Measurements from ENCODE around the gene COL28A1. TPM values are rescaled to one million over a fixed set of nuclear protein-coding genes. Genes with fewer than 3 reads are reported as not detected.

COL28A1 gene
- total RNA-seq, 1 experiment from 2014 or later = 7.3 TPM

- no TSS peak for BruUV-seq (replicated peaks)
- CTCF ChIA-PET = no interaction called here
Observed at GRCh38 chr7:7504910-7505704, 30.6 kb downstream of the COL28A1 start.

GRCh38 chr7:7499892-7500291, 35.8 kb downstream of the COL28A1 start:
- DNase-seq = no peak
- BruUV-seq (replicated peaks) = no TSS peak
- no peaks in the 10 kb centered on the region for H3K4me1 Mint-ChIP-seq (ENCODE audit: low read depth, unreplicated experiment)
- Histone ChIP-seq H3K27me3 (replicated peaks; ENCODE audit: control insufficient read depth, insufficient read depth, low read length) (no peaks in the 10 kb centered on the region), H3K9me3 (no peaks in the 10 kb centered on the region), H3K36me3 (ENCODE audit: control insufficient read depth, insufficient read depth, low read length) (no peaks in the 10 kb centered on the region), H3K4me3 (ENCODE audit: low read depth, low read length) (no peak overlapping the region), H3K4me1 (peaks cover 3% of the 10 kb centered on the region)
- TF ChIP-seq, protein P1, sequence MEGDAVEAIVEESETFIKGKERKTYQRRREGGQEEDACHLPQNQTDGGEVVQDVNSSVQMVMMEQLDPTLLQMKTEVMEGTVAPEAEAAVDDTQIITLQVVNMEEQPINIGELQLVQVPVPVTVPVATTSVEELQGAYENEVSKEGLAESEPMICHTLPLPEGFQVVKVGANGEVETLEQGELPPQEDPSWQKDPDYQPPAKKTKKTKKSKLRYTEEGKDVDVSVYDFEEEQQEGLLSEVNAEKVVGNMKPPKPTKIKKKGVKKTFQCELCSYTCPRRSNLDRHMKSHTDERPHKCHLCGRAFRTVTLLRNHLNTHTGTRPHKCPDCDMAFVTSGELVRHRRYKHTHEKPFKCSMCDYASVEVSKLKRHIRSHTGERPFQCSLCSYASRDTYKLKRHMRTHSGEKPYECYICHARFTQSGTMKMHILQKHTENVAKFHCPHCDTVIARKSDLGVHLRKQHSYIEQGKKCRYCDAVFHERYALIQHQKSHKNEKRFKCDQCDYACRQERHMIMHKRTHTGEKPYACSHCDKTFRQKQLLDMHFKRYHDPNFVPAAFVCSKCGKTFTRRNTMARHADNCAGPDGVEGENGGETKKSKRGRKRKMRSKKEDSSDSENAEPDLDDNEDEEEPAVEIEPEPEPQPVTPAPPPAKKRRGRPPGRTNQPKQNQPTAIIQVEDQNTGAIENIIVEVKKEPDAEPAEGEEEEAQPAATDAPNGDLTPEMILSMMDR (IDR thresholded peaks at IDR 0.05; ENCODE audit: insufficient read depth in 1 of 2, low read depth in 1 of 2, low read length in 1 of 2, severe bottlenecking in 1 of 2, unreplicated experiment in 1 of 2) = no peak
- H3K4me3 Mint-ChIP-seq (ENCODE audit: unreplicated experiment) = no peak overlapping the region
- no peaks in the 10 kb centered on the region for H3K27me3 Mint-ChIP-seq (ENCODE audit: insufficient read depth, unreplicated experiment)
- no peak overlapping the region for H3K27ac Mint-ChIP-seq (ENCODE audit: unreplicated experiment)
- no peaks in the 10 kb centered on the region for H3K9me3 Mint-ChIP-seq (ENCODE audit: unreplicated experiment)
- ChIA-PET CTCF (no interaction called here), POLR2A (no interaction called here)
- intact Hi-C loops (cut with micrococcal nuclease; ENCODE audit: unreplicated experiment) = no loop called here
- H3K36me3 Mint-ChIP-seq (ENCODE audit: insufficient read depth, unreplicated experiment) = no peaks in the 10 kb centered on the region

More at GRCh38 chr7:7504910-7505704, 30.6 kb downstream of the COL28A1 start:
- Mint-ChIP-seq H3K27me3 (ENCODE audit: insufficient read depth, unreplicated experiment) (no peaks in the 10 kb centered on the region), H3K4me1 (ENCODE audit: low read depth, unreplicated experiment) (no peaks in the 10 kb centered on the region), H3K27ac (ENCODE audit: unreplicated experiment) (no peak overlapping the region), H3K9me3 (ENCODE audit: unreplicated experiment) (no peaks in the 10 kb centered on the region), H3K4me3 (ENCODE audit: unreplicated experiment) (no peak overlapping the region), H3K36me3 (ENCODE audit: insufficient read depth, unreplicated experiment) (no peaks in the 10 kb centered on the region)
- POLR2A ChIA-PET = no interaction called here
- TF ChIP-seq, protein P1 (IDR thresholded peaks at IDR 0.05; ENCODE audit: insufficient read depth in 1 of 2, low read depth in 1 of 2, low read length in 1 of 2, severe bottlenecking in 1 of 2, unreplicated experiment in 1 of 2) = no peak
- Histone ChIP-seq H3K36me3 (ENCODE audit: control insufficient read depth, insufficient read depth, low read length) (no peaks in the 10 kb centered on the region), H3K9me3 (no peaks in the 10 kb centered on the region), H3K4me3 (ENCODE audit: low read depth, low read length) (no peak overlapping the region), H3K4me1 (peaks cover 20% of the 10 kb centered on the region), H3K27me3 (replicated peaks; ENCODE audit: control insufficient read depth, insufficient read depth, low read length) (no peaks in the 10 kb centered on the region)
- intact Hi-C loops (cut with micrococcal nuclease; ENCODE audit: unreplicated experiment) = loop anchor here (1.0 kb wide), 1 partner anchor 11 kb away; no protein-coding TSS in a partner anchor
- no peak for DNase-seq

DNA sequence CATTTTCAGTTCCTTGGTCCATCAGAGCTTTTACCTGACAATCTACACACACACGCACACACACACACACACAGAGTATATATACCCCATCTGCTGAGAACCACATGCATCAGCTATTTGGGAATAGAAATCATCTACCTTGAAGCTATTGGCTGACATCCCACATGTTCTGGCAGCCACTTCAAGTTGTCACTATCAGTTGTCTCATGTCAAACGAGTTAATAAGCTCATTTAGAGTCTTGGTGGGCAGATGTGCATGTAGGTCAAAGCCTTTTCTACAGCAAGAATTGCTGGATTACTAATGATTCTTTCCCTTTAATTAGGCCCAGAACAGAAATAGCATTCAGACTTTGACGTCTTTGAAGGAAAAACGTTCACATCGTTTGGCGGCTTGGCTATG, 36.8 kb downstream of the COL28A1 start:
- H3K4me3 Mint-ChIP-seq (ENCODE audit: unreplicated experiment) = no peak overlapping the region
- TF ChIP-seq, protein P1 (IDR thresholded peaks at IDR 0.05; ENCODE audit: insufficient read depth in 1 of 2, low read depth in 1 of 2, low read length in 1 of 2, severe bottlenecking in 1 of 2, unreplicated experiment in 1 of 2) = no peak
- Histone ChIP-seq H3K36me3 (ENCODE audit: control insufficient read depth, insufficient read depth, low read length) (no peaks in the 10 kb centered on the region), H3K4me1 (no peaks in the 10 kb centered on the region), H3K9me3 (no peaks in the 10 kb centered on the region), H3K4me3 (ENCODE audit: low read depth, low read length) (no peak overlapping the region), H3K27me3 (replicated peaks; ENCODE audit: control insufficient read depth, insufficient read depth, low read length) (no peaks in the 10 kb centered on the region)
- DNase-seq = no peak
- intact Hi-C loops (cut with micrococcal nuclease; ENCODE audit: unreplicated experiment) = no loop called here
- ChIA-PET CTCF (no interaction called here), POLR2A (no interaction called here)
- no peaks in the 10 kb centered on the region for H3K27me3 Mint-ChIP-seq (ENCODE audit: insufficient read depth, unreplicated experiment)
- no peak overlapping the region for H3K27ac Mint-ChIP-seq (ENCODE audit: unreplicated experiment)
- H3K9me3 Mint-ChIP-seq (ENCODE audit: unreplicated experiment) = no peaks in the 10 kb centered on the region
- no peaks in the 10 kb centered on the region for H3K4me1 Mint-ChIP-seq (ENCODE audit: low read depth, unreplicated experiment)
- no peaks in the 10 kb centered on the region for H3K36me3 Mint-ChIP-seq (ENCODE audit: insufficient read depth, unreplicated experiment)
- no TSS peak for BruUV-seq (replicated peaks)
